Upper lobe of right lung (tissue), 1 donor: ENCODE measurements around the gene DLG4. TPM values are rescaled to one million over a fixed set of nuclear protein-coding genes. Genes with fewer than 3 reads are reported as not detected.
A peak's percentile ranks its signal among the peaks of the same experiment; 100 is the strongest.

Experiments used
- ATAC-seq: fragments of 200-7000 bp; cut with Tn5 transposase; one replicate; pipeline ENCODE4 v1.9.1; 2020; ENCODE audit warnings: mild to moderate bottlenecking, moderate library complexity
- DNase-seq: peaks from one replicate; pipeline ENCODE4 v3.0.0-alpha.2; 2020
- H3K27ac ChIP-seq: fragments of 200-600 bp; one replicate; pipeline ENCODE4 v1.8.0; 2022
- H3K27me3 ChIP-seq: fragments of 200-600 bp; one replicate; pipeline ENCODE4 v1.8.0; 2022; ENCODE audit warnings: mild to moderate bottlenecking
- H3K36me3 ChIP-seq: fragments of 200-600 bp; one replicate; pipeline ENCODE4 v1.8.0; 2022
- H3K4me1 ChIP-seq: fragments of 200-600 bp; one replicate; pipeline ENCODE4 v1.8.0; 2022
- H3K4me3 ChIP-seq: fragments of 200-600 bp; one replicate; pipeline ENCODE4 v1.8.0; 2022; ENCODE audit warnings: mild to moderate bottlenecking
- H3K9me3 ChIP-seq: fragments of 200-600 bp; one replicate; pipeline ENCODE4 v1.8.0; 2022
- intact Hi-C: fragments of 100-400 bp; cut with DNase I; formaldehyde crosslinking; loops from one replicate; pipeline ENCODE4 v1.11.0; 2022
- total RNA-seq: library from RNA; stranded (reverse); fragmentation: NEBNext Ultra II Directional; extraction: Animal tissue kit (Norgen Biotek cat#: 25700); gene quantifications from one replicate; pipeline ENCODE4 v1.2.1, GENCODE V29; 2021
- TF ChIP-seq, protein P1 (sequence below): fragments of 200-600 bp; IDR thresholded peaks from one replicate; pipeline ENCODE4 v1.8.0; 2022; ENCODE audit warnings: antibody characterized with exemption
- donor health status: DM: no; HTN: yes; CAD: no; lungs with severe emphysema.

The DLG4 gene
- total RNA-seq, 1 donor from 2014 or later, result 30.7 TPM

DNA sequence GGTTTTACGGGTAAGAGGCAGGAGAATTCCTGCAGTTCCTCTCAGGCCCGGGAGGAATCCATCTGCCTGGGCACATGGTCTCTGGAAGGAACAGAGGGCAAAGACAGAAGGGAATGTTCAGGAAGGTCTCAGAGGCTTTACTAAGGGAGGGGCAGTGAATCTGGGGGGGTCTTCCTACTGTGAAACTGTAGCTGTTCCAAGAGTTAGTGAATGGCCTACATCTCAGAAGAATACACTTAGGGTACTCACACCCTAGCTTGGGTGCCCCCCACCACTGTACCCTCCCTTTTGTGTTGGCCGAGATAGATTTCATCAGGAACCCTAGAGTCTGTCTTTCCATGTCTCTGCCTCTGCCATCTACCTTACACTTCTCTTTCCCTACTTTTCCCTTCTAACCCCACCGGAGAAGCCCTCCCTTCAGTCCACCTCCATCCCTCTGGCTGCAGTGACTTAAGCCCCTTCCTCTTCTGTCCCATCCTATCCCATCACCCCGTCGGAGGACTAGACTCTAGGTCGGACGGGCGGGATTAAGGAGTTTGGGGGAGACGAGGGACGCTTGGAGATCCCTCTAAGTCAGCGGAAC is 316 bp downstream of the DLG4 start:
- H3K36me3 ChIP-seq, result peaks cover 30% of the 10 kb centered on the region
- H3K4me3 ChIP-seq, result peak overlapping the region; percentile 98
- intact Hi-C loops, result no loop called here
- H3K9me3 ChIP-seq, result no peaks in the 10 kb centered on the region
- peaks cover 59% of the 10 kb centered on the region for H3K4me1 ChIP-seq
- ATAC-seq (no peak), DNase-seq (no peak)
- H3K27ac ChIP-seq, result peak overlapping the region; percentile 95
- H3K27me3 ChIP-seq, result no peaks in the 10 kb centered on the region
- TF ChIP-seq, protein P1, sequence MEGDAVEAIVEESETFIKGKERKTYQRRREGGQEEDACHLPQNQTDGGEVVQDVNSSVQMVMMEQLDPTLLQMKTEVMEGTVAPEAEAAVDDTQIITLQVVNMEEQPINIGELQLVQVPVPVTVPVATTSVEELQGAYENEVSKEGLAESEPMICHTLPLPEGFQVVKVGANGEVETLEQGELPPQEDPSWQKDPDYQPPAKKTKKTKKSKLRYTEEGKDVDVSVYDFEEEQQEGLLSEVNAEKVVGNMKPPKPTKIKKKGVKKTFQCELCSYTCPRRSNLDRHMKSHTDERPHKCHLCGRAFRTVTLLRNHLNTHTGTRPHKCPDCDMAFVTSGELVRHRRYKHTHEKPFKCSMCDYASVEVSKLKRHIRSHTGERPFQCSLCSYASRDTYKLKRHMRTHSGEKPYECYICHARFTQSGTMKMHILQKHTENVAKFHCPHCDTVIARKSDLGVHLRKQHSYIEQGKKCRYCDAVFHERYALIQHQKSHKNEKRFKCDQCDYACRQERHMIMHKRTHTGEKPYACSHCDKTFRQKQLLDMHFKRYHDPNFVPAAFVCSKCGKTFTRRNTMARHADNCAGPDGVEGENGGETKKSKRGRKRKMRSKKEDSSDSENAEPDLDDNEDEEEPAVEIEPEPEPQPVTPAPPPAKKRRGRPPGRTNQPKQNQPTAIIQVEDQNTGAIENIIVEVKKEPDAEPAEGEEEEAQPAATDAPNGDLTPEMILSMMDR, result no peak

DNA sequence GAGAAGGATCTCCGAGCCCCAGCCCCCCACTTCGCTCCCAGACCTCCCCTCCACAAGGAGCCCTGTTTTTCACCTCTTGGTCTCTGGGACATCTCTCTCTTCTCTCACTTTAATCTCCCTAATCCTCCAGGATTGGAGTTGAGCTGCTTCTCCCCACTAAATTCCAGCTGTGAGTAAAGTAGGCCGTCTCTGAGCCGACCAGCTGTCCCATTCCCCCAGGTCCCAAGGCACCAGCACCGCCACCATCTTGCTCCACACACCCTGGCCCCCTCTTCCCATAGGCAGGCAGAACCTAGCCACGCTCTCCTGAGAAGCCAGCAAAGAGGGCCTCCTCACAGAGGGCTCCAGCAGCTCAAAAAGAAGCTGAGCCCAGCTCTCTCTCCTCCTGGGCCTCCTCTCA is 878 bp downstream of the DLG4 start:
- peaks cover 59% of the 10 kb centered on the region for H3K4me1 ChIP-seq
- ATAC-seq, result no peak
- TF ChIP-seq, protein P1, result no peak
- H3K27me3 ChIP-seq, result no peaks in the 10 kb centered on the region
- H3K9me3 ChIP-seq, result no peaks in the 10 kb centered on the region
- no peak overlapping the region for H3K4me3 ChIP-seq
- no peak for DNase-seq
- intact Hi-C loops, result no loop called here
- H3K36me3 ChIP-seq, result peaks cover 25% of the 10 kb centered on the region
- no peak overlapping the region for H3K27ac ChIP-seq

DNA sequence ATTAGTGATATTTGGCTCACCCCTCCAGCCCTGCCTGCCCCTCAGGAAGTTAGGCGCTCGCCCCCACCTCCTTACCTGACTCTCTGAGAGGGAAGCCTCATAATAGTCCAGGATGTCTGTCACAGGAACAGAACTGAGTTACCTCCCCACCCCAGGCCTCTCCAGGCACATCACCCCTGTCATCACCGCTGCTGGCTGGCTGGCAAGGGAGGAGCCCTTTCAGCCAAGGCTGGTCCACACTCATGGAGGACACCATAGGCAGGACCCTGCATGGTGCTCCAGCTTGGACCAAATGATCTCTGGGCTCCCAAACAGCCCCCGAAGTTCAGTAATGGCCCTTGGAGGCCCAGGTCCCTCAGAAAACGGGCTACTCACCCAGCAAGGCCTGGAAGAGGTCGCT is 1.5 kb downstream of the DLG4 start:
- intact Hi-C loops, result no loop called here
- TF ChIP-seq, protein P1, result no peak
- Histone ChIP-seq H3K27me3 (no peaks in the 10 kb centered on the region), H3K36me3 (peaks cover 19% of the 10 kb centered on the region), H3K27ac (peak overlapping the region; percentile 74), H3K4me3 (peak overlapping the region; percentile 51), H3K9me3 (no peaks in the 10 kb centered on the region), H3K4me1 (peaks cover 59% of the 10 kb centered on the region)
- DNase-seq (no peak), ATAC-seq (no peak)

DNA sequence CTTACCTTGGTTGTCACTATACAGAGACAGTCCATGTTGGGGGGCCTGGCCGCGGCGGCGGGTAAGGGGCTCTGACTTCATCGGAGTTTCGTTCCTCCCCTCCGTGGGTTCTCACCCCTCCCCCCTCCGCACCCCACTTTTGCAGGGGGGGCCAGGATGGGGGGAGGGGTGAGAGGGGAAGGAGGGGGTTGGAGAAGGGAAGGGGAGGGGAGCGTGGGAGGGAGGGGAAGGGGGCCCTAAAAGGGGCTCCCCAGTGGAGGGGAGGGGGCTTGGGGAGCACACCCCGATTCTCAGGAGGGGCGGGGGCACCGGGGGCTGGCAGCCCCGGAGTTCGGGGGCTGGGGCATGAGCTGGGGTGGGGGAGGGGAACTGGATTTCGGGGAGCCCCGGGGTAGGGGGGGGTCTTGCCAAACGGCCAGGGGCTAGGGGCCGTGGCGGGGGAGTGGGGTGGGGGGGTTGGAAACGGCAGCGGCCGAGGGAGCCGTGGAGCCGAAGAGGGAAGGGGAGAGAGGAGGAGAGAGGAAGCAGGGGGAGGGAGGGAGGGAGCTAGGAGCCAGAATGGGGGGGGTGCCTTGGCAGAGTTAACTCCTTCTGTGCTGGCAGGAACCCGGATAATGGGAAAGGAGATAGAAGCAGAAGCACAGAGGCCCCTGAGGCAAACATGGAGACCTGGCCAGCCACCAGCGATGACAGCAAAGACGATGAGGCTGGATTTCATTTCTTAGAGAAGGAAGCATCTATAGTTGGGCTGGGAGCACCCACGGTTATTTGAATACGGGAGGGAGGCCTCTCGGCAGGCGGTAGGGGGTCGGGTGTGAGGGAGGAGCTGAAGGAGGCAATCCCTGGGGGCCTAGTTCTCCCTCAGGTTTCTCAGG is 2.3 kb downstream of the DLG4 start:
- no peaks in the 10 kb centered on the region for H3K9me3 ChIP-seq
- H3K27ac ChIP-seq, result peak overlapping the region; percentile 74
- H3K36me3 ChIP-seq, result peaks cover 11% of the 10 kb centered on the region
- H3K4me1 ChIP-seq, result peaks cover 59% of the 10 kb centered on the region
- intact Hi-C loops, result no loop called here
- no peak for ATAC-seq
- peak; percentile 69 for DNase-seq
- TF ChIP-seq, protein P1, result no peak
- no peaks in the 10 kb centered on the region for H3K27me3 ChIP-seq
- peak overlapping the region; percentile 51 for H3K4me3 ChIP-seq

DNA sequence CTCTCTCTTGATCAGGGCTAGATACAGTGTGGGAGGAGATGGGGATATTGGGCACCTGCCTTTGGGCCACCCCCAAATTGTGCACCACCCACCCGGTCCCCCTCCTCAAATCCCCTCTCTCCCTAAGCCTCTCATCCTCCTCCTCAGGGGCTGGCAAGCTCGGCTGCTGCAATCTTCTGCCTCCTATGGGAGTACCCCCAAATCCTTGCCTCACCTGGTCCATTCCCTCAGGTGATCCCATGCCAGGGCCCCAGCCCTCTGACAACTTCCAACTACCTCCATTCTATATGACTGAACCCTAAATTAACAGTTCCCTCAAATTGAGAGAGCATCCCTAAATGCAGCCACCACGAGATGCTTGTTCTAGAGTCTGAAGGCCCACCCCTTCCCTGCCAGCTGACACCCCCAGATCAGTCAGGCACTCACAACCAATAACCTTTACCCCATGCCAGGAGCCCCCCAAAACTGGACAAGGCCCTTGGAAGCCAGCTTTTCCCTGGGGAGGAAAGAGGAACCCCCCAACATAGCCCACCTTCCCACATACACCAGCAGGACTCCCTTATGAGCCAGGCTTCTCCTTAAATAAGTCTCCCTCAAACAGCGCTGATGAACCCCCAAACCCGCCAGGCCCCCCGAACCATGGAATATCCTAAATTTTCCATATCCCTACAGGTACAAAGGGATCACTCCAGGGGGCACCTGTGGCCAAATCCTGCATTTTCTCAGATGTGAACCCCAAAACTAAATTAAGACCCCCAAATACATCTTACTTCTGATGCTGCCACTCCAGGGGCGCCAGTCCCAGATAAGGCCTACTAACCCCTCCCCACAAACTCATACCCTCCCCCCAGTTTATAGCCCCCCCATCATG is 3.2 kb downstream of the DLG4 start:
- TF ChIP-seq, protein P1, result no peak
- ATAC-seq (no peak), DNase-seq (no peak)
- H3K27me3 ChIP-seq, result no peaks in the 10 kb centered on the region
- peaks cover 58% of the 10 kb centered on the region for H3K4me1 ChIP-seq
- peaks cover 2% of the 10 kb centered on the region for H3K36me3 ChIP-seq
- no peaks in the 10 kb centered on the region for H3K9me3 ChIP-seq
- H3K27ac ChIP-seq, result peak overlapping the region; percentile 60
- peak overlapping the region; percentile 51 for H3K4me3 ChIP-seq
- intact Hi-C loops, result no loop called here
